OCI-LY3 (cell line): ENCODE data around the gene DIP2C.
"Not testable (repeated sequence)": the region's sequence is repeated elsewhere in the genome, so short reads cannot be mapped to it uniquely, and the experiment has no call there.

Experiments
- H2AFZ ChIP-seq: fragments of 200-600, 300-600 bp; shearing (Covaris generic); 2 replicates; pipeline ENCODE4 v1.6.0; 2014; ENCODE audit warnings: antibody characterized with exemption, low read depth, low read length
- H3K27ac ChIP-seq: fragments of 200-600, 300-600 bp; sonication (generic); 2 replicates; pipeline ENCODE4 v1.5.1; 2014; ENCODE audit warnings: mild to moderate bottlenecking, low read length, moderate library complexity, mixed read lengths
- H3K27me3 ChIP-seq: fragments of 200-600, 300-600 bp; sonication (generic); 2 replicates; pipeline ENCODE4 v1.6.1; 2014; ENCODE audit warnings: low read depth, low read length, mixed read lengths
- H3K36me3 ChIP-seq: fragments of 200-600, 300-600 bp; sonication (generic); replicated peaks from 2 replicates; pipeline ENCODE3; 2014; ENCODE audit warnings: low read depth, low read length, mixed read lengths
- H3K4me1 ChIP-seq: fragments of 300-600, 200-600 bp; sonication (generic); 2 replicates; pipeline ENCODE4 v1.6.1; 2014; ENCODE audit warnings: low read length, mixed read lengths
- H3K4me2 ChIP-seq: fragments of 200-600, 300-600 bp; sonication (generic); 2 replicates; pipeline ENCODE4 v1.6.1; 2014; ENCODE audit warnings: low read length, mixed read lengths
- H3K4me3 ChIP-seq: fragments of 300-600, 200-600 bp; sonication (generic); 2 replicates; pipeline ENCODE4 v1.5.1; 2014; ENCODE audit warnings: antibody characterized with exemption, mild to moderate bottlenecking, low read length, moderate library complexity
- H3K79me2 ChIP-seq: fragments of 300-600, 200-600 bp; shearing (Covaris generic); 2 replicates; pipeline ENCODE4 v1.6.1; 2014; ENCODE audit warnings: mild to moderate bottlenecking, low read length, mixed read lengths
- H3K9ac ChIP-seq: fragments of 300-600, 200-600 bp; shearing (Covaris generic); 2 replicates; pipeline ENCODE4 v1.6.0; 2014; ENCODE audit warnings: mild to moderate bottlenecking, low read length, moderate library complexity
- H3K9me3 ChIP-seq: fragments of 200-600, 300-600 bp; shearing (Covaris generic); 2 replicates; pipeline ENCODE4 v1.6.1; 2014; ENCODE audit warnings: low read length, mixed read lengths; ENCODE audit not compliant: insufficient read depth
- H4K20me1 ChIP-seq: fragments of 200-600, 300-600 bp; sonication (generic); 2 replicates; pipeline ENCODE4 v1.6.1; 2016; ENCODE audit warnings: low read length, mixed read lengths; ENCODE audit not compliant: insufficient read depth
- CTCF ChIP-seq: fragments of 200-600, 300-600 bp; sonication (generic); IDR thresholded peaks from 2 replicates; pipeline ENCODE4 v1.5.1; 2014; ENCODE audit warnings: antibody characterized with exemption, low read length, low read depth
- EZH2phosphoT487 ChIP-seq: fragments of 200-600 bp; shearing (Covaris generic); IDR thresholded peaks from 2 replicates; pipeline ENCODE4 v1.6.1; 2018; ENCODE audit warnings: antibody characterized with exemption, mixed run types, low read depth

DIP2C gene

GRCh38 chr10:534047-534566, 155.4 kb downstream of the DIP2C start:
- Histone ChIP-seq H3K9ac (no peak overlapping the region), H4K20me1 (no peaks in the 10 kb centered on the region), H3K27ac (no peak overlapping the region), H3K9me3 (no peaks in the 10 kb centered on the region), H2AFZ (no peak overlapping the region), H3K36me3 (no peaks in the 10 kb centered on the region), H3K4me2 (no peak overlapping the region), H3K27me3 (no peaks in the 10 kb centered on the region), H3K4me3 (no peak overlapping the region), H3K79me2 (no peaks in the 10 kb centered on the region), H3K4me1 (no peaks in the 10 kb centered on the region)
- no peak for TF ChIP-seq CTCF
- no peak for TF ChIP-seq EZH2phosphoT487

- H3K4me3 ChIP-seq: no peak overlapping the region
- no peak for TF ChIP-seq EZH2phosphoT487
- no peak for TF ChIP-seq CTCF
- H3K9ac ChIP-seq: no peak overlapping the region
- no peak overlapping the region for H2AFZ ChIP-seq
- H4K20me1 ChIP-seq: no peaks in the 10 kb centered on the region
- H3K4me2 ChIP-seq: no peak overlapping the region
- no peaks in the 10 kb centered on the region for H3K4me1 ChIP-seq
- H3K9me3 ChIP-seq: no peaks in the 10 kb centered on the region
- H3K36me3 ChIP-seq: no peaks in the 10 kb centered on the region
- H3K27ac ChIP-seq: no peak overlapping the region
- no peaks in the 10 kb centered on the region for H3K27me3 ChIP-seq
- H3K79me2 ChIP-seq: no peaks in the 10 kb centered on the region
Observed at GRCh38 chr10:533611-534010, 155.9 kb downstream of the DIP2C start.

GRCh38 chr10:533186-533585, 156.3 kb downstream of the DIP2C start:
- H3K4me1 ChIP-seq: no peaks in the 10 kb centered on the region
- H2AFZ ChIP-seq: no peak overlapping the region
- H3K4me3 ChIP-seq: no peak overlapping the region
- no peaks in the 10 kb centered on the region for H4K20me1 ChIP-seq
- H3K36me3 ChIP-seq: no peaks in the 10 kb centered on the region
- no peaks in the 10 kb centered on the region for H3K79me2 ChIP-seq
- H3K27me3 ChIP-seq: no peaks in the 10 kb centered on the region
- no peak overlapping the region for H3K27ac ChIP-seq
- no peak overlapping the region for H3K9ac ChIP-seq
- no peak overlapping the region for H3K4me2 ChIP-seq
- TF ChIP-seq EZH2phosphoT487: no peak
- no peak for TF ChIP-seq CTCF
- H3K9me3 ChIP-seq: no peaks in the 10 kb centered on the region

- H3K4me2 ChIP-seq, H3K27ac ChIP-seq, H3K79me2 ChIP-seq, H3K27me3 ChIP-seq, H3K36me3 ChIP-seq, H4K20me1 ChIP-seq, H3K9me3 ChIP-seq, H3K4me1 ChIP-seq, H3K4me3 ChIP-seq, H2AFZ ChIP-seq, H3K9ac ChIP-seq: not testable (repeated sequence)
Observed at GRCh38 chr10:532331-532730, 157.1 kb downstream of the DIP2C start.

GRCh38 chr10:531541-531940, 157.9 kb downstream of the DIP2C start:
- Histone ChIP-seq H3K4me1 (no peaks in the 10 kb centered on the region), H3K9me3 (no peaks in the 10 kb centered on the region; the same call in 1 of the 2 replicates), H3K4me2 (no peak overlapping the region), H3K36me3 (no peaks in the 10 kb centered on the region), H3K9ac (no peak overlapping the region), H3K27me3 (no peaks in the 10 kb centered on the region), H3K79me2 (no peaks in the 10 kb centered on the region), H4K20me1 (no peaks in the 10 kb centered on the region), H3K27ac (no peak overlapping the region), H2AFZ (no peak overlapping the region), H3K4me3 (no peak overlapping the region)
- TF ChIP-seq CTCF (no peak), EZH2phosphoT487 (no peak)
